HG02970 (cell line): Measurements from ENCODE around the gene CELA2A.
A peak's percentile ranks its signal among the peaks of the same experiment; 100 is the strongest.

Experiments
- ATAC-seq: cut with Tn5 transposase; IDR thresholded peaks from one replicate; pipeline ENCODE4 v1.9.1; 2021; ENCODE audit warnings: mild to moderate bottlenecking, moderate library complexity, moderate number of reproducible peaks; ENCODE audit not compliant: unreplicated experiment, low FRiP score

Gene CELA2A

DNA sequence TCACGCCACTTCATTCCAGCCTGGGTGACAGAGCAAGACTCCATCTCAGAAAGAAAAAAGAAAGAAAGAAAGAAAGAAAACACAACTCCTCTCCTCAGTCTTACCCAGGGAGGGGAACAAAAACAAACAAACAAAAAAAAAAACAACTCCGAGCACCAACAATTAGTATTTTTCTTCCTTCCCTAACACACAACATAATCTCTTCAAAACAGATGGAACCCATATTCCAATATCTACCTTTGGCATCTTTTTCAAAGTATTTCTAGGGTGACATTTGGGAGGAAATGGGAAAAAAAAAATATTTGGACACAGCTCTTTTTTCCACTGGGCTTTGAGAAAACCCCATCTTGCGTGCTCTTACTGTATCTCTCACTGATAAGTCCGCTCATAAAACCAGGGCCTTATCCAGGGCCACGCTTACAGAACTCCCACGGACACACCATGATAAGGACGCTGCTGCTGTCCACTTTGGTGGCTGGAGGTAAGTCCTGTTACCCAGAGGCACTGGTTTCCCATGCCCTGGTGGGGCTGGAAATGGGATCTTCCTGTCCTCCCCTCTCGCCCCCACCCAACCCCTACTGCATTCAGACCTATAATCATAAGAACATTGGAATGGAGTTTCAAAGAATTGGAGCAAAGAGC is at the start of gene CELA2A:
Gene CELA2A (plus strand): TSS at position 420 of the 642 bp plus-strand sequence. CDS start 22 bp downstream, at position 442.
- ATAC-seq, result no peak

DNA sequence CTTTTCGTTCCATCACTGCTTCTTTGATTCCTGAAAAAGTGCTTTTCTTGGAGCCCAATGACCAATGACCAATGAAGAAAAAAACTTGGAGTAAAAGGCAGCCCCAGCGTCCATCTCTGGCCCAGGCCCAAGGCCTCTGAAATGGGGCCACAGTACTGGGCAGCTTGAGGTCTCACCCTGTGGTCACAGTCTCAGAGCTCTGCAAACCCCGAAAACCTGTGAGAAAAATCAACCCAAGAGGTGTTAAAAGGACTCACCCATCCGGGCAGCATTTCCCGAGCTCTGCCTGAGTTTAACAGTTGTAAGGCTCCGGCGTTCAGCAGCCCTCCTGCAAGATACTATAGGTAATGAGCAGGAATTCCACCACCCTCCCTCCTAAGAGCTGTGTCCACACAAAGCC is 49.0 kb upstream of the CELA2A start:
- ATAC-seq, result no peak

DNA sequence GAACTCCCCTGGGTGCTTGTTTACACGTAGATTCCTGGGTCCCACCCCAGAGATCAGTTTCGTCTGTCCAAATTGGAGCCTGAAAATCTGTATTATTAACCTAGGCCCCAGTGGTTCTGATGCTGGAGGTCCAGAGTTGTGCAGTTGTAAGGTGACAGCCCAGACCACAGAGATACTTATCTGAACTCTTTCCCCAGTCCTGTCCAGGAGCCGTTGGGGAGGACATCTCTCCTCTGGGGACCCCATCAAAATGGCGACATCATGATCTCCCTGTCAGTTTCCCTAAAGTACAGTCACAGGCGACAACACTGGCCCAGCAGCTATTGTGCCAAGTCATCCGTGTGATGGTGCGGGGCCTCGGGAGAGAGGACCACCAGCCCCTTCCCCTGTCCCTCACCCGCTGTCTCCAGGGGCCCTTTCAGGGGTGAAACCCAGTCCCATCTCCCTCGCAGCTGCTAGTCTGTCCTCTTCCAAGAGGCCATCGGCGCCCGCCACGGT is 47.6 kb upstream of the CELA2A start:
- ATAC-seq, result no peak

DNA sequence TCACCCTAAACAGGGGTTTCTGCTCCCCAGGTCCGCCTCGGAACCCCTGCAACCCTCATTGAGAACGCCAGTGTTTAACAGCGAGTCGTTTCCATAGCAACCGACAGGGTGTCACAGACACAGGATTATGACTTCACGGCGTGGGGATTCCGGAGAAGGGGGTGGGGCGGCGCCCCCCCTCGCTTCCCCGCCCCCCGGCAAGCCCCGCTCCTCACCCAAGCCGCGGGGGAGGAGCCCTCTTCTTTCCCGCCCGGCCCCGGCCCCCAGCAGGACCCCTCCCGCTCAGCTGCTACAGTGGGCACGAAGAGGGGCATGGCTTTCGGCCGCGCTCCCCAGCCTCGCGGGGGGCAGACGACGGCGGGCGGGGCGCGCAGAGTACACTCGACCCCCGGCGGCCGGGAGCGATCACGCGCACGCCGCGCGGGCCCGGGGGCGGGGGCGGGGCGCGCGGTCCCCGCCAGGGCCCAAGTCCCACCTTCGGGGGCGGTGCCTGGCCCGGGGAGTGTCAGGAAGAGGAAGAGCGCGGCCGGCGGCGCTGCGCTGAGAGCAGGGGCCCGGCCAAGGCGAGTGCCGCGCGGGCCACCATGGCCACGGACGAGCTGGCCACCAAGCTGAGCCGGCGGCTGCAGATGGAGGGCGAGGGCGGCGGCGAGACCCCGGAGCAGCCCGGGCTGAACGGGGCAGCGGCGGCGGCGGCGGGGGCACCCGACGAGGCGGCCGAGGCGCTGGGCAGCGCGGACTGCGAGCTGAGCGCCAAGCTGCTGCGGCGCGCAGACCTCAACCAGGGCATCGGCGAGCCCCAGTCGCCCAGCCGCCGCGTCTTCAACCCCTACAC is 46.9 kb upstream of the CELA2A start, which contains the start of gene EFHD2:
Gene EFHD2 (plus strand): TSS at position 501 of the 835 bp plus-strand sequence. CDS start 84 bp downstream, at position 585.
- ATAC-seq, result peak; percentile 73

DNA sequence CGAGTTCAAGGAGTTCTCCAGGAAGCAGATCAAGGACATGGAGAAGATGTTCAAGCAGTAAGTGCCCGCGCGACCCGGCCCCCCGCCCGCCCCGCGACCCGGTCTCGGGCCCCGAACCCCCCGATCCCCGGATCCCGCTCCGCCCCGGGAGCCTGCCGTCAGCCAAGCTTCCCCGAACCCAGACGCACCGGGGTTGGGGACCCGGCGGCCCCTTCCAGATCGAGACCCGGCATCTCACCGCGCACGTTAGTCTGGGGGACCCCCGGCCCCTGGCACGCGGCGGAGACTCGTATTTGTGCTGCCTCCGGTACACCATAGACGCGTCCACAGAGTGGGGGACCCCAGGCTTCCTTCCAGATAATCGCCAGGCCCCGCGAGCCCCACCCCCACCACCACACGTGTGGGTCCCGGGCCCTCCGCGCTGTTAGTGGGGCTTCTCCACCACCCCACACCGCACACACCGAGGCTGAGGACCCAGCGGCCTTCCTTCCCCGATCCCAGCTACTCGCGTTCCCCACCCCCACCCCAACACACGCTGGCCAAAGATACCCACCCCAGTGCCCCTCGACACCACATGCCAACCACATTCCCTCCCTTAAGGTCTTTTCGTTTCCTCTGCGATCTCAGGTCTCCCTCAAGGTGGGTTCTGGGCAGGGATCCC is 46.2 kb upstream of the CELA2A start:
- ATAC-seq, result no peak

DNA sequence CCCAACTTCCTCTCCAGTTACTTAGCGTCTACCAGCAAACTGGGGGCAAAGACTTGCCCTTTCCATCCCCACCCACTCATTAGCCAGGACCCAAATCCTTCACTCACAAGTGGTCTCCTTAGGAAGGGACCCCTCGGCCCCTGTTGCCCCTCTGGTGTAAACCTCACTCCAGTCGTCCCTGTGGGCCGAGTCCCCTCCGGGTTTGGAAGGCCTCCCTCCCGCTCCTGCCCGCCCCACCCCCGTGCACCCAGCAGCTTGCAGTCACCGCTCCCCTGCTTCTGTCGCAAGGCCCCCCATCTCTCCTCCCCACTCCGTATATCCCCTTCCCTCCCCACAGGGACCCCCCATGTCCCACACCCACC is 45.7 kb upstream of the CELA2A start:
- ATAC-seq, result no peak

DNA sequence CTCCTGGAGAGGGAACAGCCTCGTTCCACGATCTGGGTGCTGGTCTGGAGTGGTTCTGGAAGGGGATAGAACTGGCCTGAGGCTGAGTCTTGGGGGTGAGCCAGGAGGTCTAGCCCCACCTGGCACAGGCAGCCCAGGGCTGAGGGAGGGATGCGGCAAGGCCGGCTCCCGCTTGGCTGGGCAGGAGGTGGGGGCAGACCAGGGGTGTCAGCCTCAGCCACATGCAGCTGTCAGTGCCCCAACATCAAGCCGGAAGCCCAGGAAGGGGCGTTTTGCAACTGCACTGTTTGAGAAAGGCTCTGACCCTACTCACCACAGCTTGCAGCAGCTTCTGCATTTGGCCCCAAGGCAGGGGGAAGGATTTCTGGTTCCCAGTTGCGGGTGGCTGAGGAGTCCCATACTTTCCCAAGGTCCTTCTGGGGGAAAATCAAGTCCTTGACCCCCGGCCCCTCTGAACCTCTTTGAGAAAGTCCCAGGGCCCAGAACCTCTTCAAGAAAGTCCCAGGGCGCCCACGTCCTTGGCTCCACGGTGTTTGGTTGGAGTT is 44.9 kb upstream of the CELA2A start:
- ATAC-seq, result no peak

DNA sequence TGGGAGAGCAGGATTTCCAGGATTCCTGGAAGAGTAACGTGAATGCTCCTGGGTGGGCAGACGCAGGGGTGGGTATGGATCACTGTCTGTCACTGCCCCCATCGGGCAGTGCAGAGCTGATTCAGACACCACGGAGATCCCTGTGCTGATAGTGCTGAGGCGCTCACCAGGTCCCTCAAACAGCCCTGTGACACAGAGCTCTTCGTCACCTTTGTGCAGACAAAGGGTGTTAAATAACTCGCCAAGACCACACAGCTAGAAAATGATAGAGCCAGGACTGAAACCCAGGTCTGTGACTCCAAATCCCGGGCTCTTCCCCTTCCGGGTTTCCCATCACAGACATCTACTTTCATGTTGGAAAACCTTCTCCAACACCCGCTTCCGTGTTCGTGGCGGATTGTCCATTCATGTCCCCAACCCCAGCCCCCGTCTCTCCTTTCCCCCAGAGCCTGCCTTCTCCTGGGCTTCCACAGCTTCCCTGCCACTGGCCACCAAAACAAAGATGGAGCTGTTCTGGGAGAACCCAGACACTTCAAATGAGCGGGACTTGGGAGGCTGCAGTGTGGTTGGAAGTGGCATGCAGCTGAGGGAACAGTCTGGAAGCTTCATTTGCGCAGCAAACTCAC is 44.2 kb upstream of the CELA2A start:
- no peak for ATAC-seq

DNA sequence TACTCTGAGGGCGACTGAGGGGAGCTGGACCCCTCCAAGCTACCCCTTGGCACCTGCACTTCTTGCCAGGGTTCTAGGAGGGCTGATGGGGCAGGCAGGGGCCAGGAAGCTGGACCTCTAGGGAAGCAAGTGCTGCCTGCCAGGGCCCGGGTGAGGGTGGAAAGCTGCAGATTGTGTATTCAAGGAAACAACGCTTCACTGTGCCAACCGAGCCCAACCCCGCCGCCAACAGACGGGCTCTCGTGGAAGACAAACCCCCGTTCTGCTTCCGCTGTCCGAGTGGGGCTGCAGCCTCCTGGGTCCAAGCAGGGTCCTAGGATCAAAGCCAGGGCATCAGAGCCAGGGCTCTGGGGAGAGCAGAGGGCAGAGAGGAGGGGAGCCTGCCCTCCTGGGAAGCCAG is 43.7 kb upstream of the CELA2A start:
- no peak for ATAC-seq

DNA sequence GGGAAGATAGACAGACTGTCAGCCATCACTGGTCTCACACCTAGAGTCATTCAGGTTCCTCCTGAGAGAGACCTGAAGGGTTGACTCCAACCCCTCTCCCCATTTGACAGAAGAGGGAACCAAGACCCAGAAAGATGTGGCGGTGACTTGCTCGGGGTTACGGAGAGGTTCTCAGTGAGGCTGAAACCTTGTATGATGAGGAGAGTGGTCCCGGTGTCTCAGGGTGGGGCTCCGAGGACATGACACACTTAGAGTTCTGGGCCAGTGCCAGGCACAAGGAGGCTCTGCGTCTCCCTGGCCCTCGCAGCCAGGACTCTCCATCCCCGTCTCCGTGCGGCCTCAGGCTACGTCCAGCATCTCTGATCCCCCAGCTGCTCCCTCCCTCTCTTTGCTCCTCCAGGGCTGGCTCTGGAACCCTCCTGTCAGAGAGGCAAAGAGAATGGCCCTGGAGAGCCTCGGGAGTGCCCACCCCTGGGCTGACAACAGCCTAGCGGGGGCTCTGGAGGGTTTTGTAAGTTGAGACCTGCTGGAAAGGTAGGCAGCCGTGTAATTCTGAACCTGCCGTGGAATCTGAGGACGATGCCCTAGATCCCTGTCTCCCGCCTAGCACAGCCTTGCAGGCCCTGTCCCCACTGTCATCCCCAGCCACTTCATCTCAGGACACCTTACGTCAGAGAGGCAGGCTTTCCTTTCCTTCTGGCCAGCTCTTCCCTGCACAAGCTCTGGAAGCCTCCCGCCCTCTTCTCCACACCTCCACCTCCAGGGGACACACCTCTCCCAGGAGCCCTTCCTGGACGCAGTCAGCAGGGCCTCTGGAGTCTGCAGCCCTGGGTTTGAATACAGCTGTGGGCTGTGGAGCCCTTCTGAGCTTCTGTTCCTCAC is 42.7 kb upstream of the CELA2A start:
- ATAC-seq, result no peak

DNA sequence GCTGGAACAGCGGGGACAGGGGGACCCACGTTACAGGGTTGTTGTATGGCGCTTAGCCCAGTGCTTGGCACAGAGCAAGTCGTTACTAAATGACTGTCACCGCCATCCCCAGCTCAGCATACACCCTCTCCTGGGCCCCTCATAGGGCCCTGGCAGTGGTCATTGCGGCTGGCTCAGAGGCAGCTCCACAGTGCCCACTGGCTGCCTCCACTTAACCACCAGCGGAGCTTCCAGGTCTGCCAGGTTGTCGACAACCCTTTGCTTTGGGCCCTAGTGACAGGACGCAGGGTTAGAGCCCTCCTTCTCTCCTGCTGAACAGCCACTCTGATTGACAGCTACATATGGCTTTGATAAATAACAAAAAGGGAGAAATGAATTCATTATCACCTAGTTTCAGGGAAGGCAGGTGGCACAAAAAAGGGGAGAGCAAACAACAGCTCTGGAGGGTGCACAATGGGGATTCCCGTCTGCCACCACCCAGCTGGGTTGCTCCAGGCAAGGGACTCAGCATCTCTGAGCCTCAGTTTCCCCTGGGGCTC is 42.0 kb upstream of the CELA2A start:
- ATAC-seq, result no peak

DNA sequence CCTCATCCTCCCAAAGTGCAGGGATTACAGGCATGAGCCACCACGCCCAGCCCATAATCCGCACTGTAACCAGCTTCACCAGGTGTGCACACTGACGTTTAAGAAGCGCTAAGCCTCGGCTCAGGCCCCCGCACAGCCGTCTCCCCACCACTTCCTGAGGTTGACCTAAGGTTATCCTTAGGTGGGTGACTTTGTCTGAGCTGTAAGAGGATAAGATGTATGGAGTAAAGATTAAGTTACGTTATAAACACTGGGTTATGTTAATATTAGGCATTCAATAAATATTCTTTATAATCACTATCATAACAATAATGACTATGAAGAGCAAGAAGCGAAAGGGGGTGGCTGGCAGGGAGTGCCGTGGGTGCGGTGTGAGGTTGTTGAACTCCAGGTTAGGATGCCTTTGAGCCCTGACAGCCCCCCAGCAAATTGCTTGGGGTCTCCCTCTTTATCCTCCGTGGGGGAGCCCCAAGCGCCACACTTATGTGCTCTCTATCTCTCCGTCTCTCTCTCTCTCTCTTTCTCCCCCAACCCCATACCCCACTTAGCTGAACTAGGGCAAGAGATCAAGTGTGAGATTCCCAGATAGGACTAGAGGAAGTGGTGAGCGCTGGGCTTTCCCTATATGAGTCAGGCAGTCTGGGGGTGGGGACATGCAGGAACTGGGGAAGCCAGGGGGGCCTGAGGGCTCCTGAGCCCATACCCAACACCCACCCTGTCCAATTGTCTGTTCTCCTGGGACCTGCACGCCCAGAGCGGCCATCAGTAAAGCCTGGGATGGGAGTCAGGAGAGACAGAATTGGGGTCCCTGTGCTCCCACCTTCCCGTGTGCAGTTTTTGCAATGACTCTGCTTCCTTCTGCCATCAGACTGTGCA is 39.2 kb upstream of the CELA2A start:
- ATAC-seq, result peak; percentile 26

DNA sequence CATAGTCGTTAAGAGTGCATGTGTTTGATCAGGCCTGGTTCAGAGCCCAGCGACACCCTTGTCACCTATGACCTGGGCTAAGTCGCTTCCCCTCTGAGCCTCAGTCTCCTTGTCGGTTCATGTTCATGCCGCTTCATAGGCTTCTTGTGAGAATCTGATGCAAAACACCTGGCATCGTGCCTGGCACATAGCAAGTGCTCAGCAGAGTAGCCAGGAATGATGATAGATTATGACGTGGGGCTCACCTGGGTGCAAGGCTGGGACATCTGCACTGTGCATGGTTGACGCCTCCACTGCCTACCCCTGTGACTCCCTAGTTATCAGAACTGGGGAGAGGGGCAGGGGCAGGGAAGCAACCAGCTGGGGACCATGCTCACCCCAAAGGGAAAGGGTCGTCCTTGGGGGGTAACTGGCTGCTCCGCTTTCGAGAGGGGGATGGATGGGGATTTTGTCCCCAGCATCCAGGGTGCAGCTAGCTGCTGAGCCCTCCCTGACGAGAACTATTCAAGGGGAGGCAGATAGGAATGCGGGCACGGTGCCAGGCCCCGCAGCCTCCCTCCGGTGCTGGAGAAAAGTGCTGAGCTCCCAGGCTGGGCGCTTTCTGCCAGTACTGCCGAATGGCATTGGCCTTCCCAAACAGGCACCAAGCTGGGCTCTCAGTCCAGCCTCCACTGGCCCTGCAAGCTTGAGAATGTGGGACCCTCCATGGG is 37.6 kb upstream of the CELA2A start:
- ATAC-seq, result no peak

DNA sequence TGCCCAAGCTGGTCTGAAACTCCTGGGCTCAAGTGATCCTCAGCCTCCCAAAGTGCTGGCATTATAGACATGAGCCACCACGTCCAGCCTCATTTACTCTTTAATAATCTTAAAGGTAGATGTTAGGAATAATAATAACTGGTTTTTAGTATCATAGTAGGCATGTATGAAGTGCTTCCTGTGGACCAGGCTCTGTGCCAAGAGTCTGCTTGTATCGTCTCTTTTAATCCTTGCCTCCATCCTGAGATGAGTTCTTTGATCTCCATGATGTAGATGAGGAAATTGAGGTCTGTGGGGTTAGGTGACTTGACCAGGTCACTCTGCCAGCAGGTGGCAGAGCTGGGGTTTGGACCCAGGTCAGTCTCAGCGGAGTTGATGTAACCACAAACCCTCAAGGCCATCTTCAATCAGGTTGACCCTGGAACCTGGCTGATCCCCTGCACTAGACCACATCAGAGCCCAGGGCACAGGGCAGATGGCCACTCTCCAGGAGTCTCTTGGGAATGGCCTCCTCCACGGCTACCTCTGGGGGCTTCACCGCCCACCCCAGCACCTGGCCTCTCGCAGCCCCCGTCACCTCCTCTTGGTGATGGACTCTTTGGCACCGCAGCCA is 35.6 kb upstream of the CELA2A start:
- ATAC-seq, result no peak

DNA sequence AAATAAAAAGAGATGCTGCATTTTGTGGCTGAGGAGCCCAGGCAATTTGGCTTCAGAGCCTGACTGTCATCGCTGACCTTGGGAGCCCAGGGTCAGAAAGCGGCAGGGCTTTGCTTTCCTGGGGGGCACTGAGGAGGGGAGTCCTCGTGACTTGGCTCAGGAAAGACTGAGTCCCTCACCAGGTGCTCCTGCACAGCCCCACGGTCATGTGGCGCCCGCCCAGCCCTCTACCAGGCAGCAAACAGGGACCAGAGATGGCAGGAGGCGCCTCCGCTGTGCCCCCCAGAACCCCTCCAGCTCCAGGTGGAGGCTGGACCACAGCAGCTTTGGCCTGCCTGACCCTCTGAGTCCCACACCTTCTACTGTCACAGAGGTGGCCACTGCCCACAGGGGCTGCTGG is 33.7 kb upstream of the CELA2A start:
- ATAC-seq, result no peak

DNA sequence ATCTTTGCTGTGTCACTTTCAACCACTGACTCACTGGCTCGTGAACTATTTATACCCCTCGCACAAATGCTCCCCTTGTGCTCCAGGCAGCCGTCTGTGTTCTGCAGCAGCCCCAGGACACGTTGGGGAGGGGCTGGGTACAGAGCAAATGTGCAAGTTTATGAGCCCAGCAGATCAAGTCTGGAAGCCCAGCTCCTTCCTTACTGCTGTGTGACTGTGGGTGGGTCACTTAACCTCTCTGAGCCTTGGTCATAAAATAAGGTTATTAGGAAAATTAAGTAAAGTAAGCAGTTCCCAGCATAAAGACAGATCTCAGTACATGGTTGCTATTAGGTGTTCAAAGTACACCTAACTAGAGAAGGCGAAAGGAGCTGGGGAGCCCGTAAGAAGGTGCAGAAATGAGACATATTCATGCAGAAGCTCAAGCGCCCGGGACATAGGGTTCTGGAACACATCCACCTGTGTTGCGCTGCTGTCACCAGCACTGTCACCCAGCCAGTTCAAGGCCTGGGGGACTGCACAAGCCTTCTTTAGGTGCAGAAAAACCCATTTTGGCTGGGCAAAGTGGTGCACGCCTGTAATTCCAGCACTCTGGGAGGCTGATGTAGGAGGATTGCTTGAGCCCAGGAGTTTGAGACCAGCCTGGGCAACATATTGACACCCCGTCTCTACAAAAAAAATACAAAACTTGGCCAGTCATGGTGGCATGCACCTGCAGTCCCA is 33.0 kb upstream of the CELA2A start:
- no peak for ATAC-seq
